ENCODE data around the gene CCR1.

CCR1 gene

GRCh38 chr3:46239301-46239938, 31.3 kb upstream of the CCR1 start:
- H3K4me3 ChIP-seq (ENCODE audit: low read depth, low read length): no peak overlapping the region
- H3K27me3 ChIP-seq (ENCODE audit: insufficient read depth, low read depth, severe bottlenecking): peaks cover 72% of the 10 kb centered on the region
- no peaks in the 10 kb centered on the region for H3K9me3 ChIP-seq (ENCODE audit: severe bottlenecking)
- no peak for DNase-seq
- no peaks in the 10 kb centered on the region for H3K36me3 ChIP-seq
- no peak for TF ChIP-seq CTCF (IDR thresholded peaks at IDR 0.05; ENCODE audit: low read depth, low read length)
- H3K27ac ChIP-seq: no peak overlapping the region

- no peaks in the 10 kb centered on the region for H3K36me3 ChIP-seq
- DNase-seq: no peak
- H3K27me3 ChIP-seq (ENCODE audit: insufficient read depth, low read depth, severe bottlenecking): peaks cover 74% of the 10 kb centered on the region
- no peak overlapping the region for H3K27ac ChIP-seq
- no peaks in the 10 kb centered on the region for H3K9me3 ChIP-seq (ENCODE audit: severe bottlenecking)
- TF ChIP-seq CTCF (IDR thresholded peaks at IDR 0.05; ENCODE audit: low read depth, low read length): no peak
- H3K4me3 ChIP-seq (ENCODE audit: low read depth, low read length): no peak overlapping the region
These were observed 30.3 kb upstream of the CCR1 start for GRCh38 chr3:46238386-46238785.

GRCh38 chr3:46236294-46237054, 28.4 kb upstream of the CCR1 start:
- H3K9me3 ChIP-seq (ENCODE audit: severe bottlenecking): no peaks in the 10 kb centered on the region
- H3K27ac ChIP-seq: no peak overlapping the region
- H3K27me3 ChIP-seq (ENCODE audit: insufficient read depth, low read depth, severe bottlenecking): peaks cover 85% of the 10 kb centered on the region
- TF ChIP-seq CTCF (IDR thresholded peaks at IDR 0.05; ENCODE audit: low read depth, low read length): no peak
- no peak for DNase-seq
- H3K36me3 ChIP-seq: no peaks in the 10 kb centered on the region
- H3K4me3 ChIP-seq (ENCODE audit: low read depth, low read length): no peak overlapping the region

- no peak for TF ChIP-seq CTCF (IDR thresholded peaks at IDR 0.05; ENCODE audit: low read depth, low read length)
- H3K27ac ChIP-seq: no peak overlapping the region
- peaks cover 85% of the 10 kb centered on the region for H3K27me3 ChIP-seq (ENCODE audit: insufficient read depth, low read depth, severe bottlenecking)
- no peak overlapping the region for H3K4me3 ChIP-seq (ENCODE audit: low read depth, low read length)
- H3K9me3 ChIP-seq (ENCODE audit: severe bottlenecking): no peaks in the 10 kb centered on the region
- no peaks in the 10 kb centered on the region for H3K36me3 ChIP-seq
- no peak for DNase-seq
These were observed 27.3 kb upstream of the CCR1 start for GRCh38 chr3:46235425-46235824.

- Histone ChIP-seq H3K27ac (no peak overlapping the region), H3K27me3 (ENCODE audit: insufficient read depth, low read depth, severe bottlenecking) (peaks cover 87% of the 10 kb centered on the region), H3K4me3 (ENCODE audit: low read depth, low read length) (no peak overlapping the region), H3K9me3 (ENCODE audit: severe bottlenecking) (no peaks in the 10 kb centered on the region), H3K36me3 (no peaks in the 10 kb centered on the region)
- TF ChIP-seq CTCF (IDR thresholded peaks at IDR 0.05; ENCODE audit: low read depth, low read length): no peak
- no peak for DNase-seq
These were observed 25.1 kb upstream of the CCR1 start for GRCh38 chr3:46233194-46233593.

Measured in WERI-Rb-1 (cell line).